ENCODE results near the gene NFIC.
"Not testable (repeated sequence)": the region's sequence is repeated elsewhere in the genome, so short reads cannot be mapped to it uniquely, and the experiment has no call there.

NFIC gene

DNA sequence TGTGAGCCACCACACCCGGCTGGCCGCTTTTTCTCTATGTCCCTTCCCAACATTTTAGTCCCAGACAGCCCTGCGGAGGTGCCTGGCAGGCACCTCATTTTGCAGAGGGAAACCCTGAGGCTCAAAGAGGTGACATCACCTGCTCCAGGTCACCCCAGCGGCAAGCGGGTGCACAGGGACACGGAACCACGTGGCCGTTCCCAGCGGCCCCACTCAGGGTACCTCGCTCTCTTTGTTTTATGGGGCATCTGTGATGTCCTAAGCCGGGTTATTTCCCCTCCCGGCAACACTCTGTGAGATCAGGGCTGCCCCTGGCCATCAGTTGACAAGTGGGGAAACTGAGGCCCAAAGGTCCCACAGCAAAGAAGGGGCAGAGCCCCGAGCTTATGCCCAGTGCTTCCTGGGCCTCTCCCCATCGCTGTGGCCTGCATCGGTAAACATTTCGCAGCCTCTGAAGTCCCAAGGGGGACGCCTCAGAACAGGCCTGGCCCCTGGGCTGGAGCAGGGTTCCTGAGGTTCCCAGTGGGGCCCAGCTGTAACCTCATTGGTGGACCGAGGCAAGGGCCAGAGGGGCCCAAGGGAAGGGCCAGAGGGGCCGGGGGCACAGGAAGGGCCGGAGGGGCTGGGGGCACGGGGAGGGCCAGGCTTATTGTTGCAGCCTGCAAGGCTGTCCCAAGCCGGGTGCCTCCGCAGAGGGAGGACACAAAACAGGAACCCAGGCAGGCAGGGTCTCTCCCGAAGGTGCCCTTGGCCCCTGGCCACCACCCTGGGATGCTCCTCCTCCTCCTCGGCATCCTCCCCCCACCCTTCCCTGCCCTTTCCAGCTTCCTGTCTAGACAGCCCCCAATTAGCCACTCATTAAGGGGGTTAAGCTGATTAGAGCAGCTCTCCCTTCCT is 75.0 kb downstream of the NFIC start:
- Histone ChIP-seq H3K36me3 (ENCODE audit: control insufficient read depth, insufficient read depth, low read length) (peaks cover 9% of the 10 kb centered on the region), H3K4me3 (replicated peaks; ENCODE audit: low read depth, low read length) (no peak overlapping the region), H3K27me3 (replicated peaks; ENCODE audit: control insufficient read depth, insufficient read depth, low read length) (no peaks in the 10 kb centered on the region)
- no peak for DNase-seq (ENCODE audit: extremely low read depth, insufficient read length)
- TF ChIP-seq CTCF (IDR thresholded peaks at IDR 0.05; ENCODE audit: insufficient read depth, low read length, poor library complexity, severe bottlenecking), result no peak

- DNase-seq (ENCODE audit: extremely low read depth, insufficient read length), result no peak
- H3K36me3 ChIP-seq (ENCODE audit: control insufficient read depth, insufficient read depth, low read length), result peaks cover 6% of the 10 kb centered on the region
- no peaks in the 10 kb centered on the region for H3K27me3 ChIP-seq (replicated peaks; ENCODE audit: control insufficient read depth, insufficient read depth, low read length)
- no peak for TF ChIP-seq CTCF (IDR thresholded peaks at IDR 0.05; ENCODE audit: insufficient read depth, low read length, poor library complexity, severe bottlenecking)
- no peak overlapping the region for H3K4me3 ChIP-seq (replicated peaks; ENCODE audit: low read depth, low read length)
These were observed 75.6 kb downstream of the NFIC start for GRCh38 chr19:3441986-3442329.

DNA sequence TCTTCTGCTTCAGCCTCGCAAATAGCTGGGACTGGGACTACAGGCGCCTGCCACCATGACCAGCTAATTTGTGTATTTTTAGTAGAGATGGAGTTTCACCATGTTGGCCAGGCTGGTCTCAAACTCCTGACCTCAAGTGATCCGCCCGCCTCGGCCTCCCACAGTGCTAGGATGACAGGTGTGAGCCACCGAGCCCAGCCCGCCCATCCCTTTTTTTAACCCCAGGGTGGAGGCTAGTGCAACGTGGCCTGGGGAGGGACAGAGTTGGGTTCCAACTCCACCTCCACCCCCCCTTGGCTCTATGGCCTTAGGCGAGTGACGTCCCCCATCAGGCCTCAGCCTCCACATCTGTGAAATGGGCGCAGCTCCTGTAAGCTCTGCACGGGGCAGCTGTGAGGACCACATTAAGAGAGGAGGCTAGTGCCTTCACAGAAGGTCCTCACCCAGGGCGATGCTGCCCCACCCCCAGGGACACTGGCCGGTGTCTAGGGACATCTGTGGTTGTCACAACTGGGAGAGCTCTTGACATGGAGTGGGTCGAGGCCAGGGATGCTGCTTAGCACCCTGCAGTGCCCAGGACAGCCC is 76.2 kb downstream of the NFIC start:
- no peak for TF ChIP-seq CTCF (IDR thresholded peaks at IDR 0.05; ENCODE audit: insufficient read depth, low read length, poor library complexity, severe bottlenecking)
- no peaks in the 10 kb centered on the region for H3K27me3 ChIP-seq (replicated peaks; ENCODE audit: control insufficient read depth, insufficient read depth, low read length)
- H3K4me3 ChIP-seq (replicated peaks; ENCODE audit: low read depth, low read length), result no peak overlapping the region
- no peak for DNase-seq (ENCODE audit: extremely low read depth, insufficient read length)
- H3K36me3 ChIP-seq (ENCODE audit: control insufficient read depth, insufficient read depth, low read length), result peaks cover 6% of the 10 kb centered on the region

DNA sequence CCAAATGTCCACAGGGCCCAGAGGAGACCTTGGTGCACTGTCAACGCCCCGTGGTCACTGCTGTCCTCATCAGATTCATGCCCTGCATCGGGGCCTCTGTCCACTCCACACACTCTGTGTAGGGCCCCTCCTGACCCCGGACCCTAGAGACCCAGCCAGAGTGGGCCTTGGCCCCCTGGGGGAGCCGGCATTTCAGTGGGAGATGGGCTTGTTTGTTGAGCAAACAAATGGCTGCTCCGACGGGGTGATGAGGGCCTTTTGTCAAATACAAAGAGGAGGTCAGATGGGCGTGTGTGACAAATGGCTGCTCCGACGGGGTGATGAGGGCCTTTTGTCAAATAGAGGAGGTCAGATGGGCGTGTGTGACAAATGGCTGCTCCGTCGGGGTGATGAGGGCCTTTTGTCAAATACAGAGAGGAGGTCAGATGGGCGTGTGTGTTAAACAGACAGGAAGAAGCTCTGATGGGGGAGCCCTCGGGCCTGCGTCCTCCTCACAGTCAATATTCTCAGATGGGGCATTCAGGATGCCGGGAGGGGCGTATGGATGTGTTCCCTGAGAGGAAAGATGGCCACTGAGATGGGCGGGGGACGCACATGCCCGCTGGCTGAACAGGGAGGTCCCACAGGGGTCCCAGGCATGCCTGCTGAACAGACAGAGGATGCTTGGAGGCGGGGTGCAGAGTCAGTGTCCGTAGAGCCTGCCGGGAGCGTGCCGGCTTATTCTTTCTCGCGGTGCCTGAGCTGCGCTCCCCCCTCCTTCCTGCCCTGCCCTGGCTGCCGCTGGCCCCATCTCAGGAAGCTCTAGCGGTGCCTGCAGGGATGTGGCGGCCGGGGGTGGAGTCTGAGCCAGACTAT is 77.7 kb downstream of the NFIC start:
- no peak for DNase-seq (ENCODE audit: extremely low read depth, insufficient read length)
- Histone ChIP-seq H3K27me3 (replicated peaks; ENCODE audit: control insufficient read depth, insufficient read depth, low read length) (no peaks in the 10 kb centered on the region), H3K36me3 (ENCODE audit: control insufficient read depth, insufficient read depth, low read length) (peaks cover 7% of the 10 kb centered on the region), H3K4me3 (replicated peaks; ENCODE audit: low read depth, low read length) (no peak overlapping the region)
- TF ChIP-seq CTCF (IDR thresholded peaks at IDR 0.05; ENCODE audit: insufficient read depth, low read length, poor library complexity, severe bottlenecking), result no peak

DNA sequence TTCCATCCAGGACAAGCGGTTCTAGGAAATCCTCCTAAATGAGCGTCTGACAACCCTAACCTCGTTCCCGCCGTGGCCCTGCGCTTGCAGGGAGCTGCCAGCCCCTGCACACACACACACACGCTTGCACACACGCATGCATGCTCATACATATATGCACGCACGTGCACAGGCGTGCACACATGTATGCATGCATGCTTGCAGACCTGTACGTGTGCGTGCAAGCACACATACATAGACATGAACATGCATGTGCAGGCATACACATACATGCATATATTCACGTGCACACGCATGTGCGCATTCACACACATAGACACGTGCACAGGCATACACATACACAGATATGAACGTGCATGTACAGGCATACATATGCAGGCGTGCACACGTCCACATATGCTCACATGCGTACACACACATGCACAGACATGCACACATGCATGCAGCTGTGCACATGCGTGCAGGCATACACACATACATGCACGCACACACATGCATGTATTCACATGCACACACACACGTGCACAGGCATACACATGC is 78.4 kb downstream of the NFIC start:
- TF ChIP-seq CTCF (IDR thresholded peaks at IDR 0.05; ENCODE audit: insufficient read depth, low read length, poor library complexity, severe bottlenecking), result no peak
- no peak for DNase-seq (ENCODE audit: extremely low read depth, insufficient read length)
- H3K36me3 ChIP-seq (ENCODE audit: control insufficient read depth, insufficient read depth, low read length), result peaks cover 9% of the 10 kb centered on the region
- H3K4me3 ChIP-seq (replicated peaks; ENCODE audit: low read depth, low read length), result no peak overlapping the region
- H3K27me3 ChIP-seq (replicated peaks; ENCODE audit: control insufficient read depth, insufficient read depth, low read length), result no peaks in the 10 kb centered on the region

DNA sequence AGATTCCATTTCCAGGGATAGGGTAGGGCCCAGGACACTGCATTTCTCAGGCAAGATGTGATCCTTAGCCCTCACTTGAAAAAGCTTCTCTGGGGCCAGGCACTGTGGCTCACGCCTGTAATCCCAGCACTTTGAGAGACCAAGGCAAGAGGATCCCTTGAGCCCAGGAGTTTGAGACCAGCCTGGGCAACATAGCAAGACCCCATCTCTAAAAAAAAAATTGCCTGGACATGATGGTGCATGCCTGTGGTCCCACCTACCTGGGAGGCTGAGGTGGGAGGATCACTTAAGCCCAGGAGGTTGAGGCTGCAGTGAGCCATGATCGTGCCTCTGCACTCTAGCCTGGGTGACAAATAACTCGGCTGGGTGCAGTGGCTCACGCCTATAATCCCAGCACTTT is 80.3 kb downstream of the NFIC start:
- H3K36me3 ChIP-seq (ENCODE audit: control insufficient read depth, insufficient read depth, low read length); H3K4me3 ChIP-seq (replicated peaks; ENCODE audit: low read depth, low read length); H3K27me3 ChIP-seq (replicated peaks; ENCODE audit: control insufficient read depth, insufficient read depth, low read length); DNase-seq (ENCODE audit: extremely low read depth, insufficient read length): not testable (repeated sequence)
